Kidney epithelial cell (primary cell): Measurements from ENCODE around the gene CCDC92B. TPM values are rescaled to one million over a fixed set of nuclear protein-coding genes. Genes with fewer than 3 reads are reported as not detected.

Experiments used
- DNase-seq: peaks from one replicate; pipeline ENCODE4 v3.0.0-alpha.2; 2010; ENCODE audit warnings: low read depth
- H3K27me3 ChIP-seq: 2 replicates; pipeline ENCODE4 v1.6.0; 2011; ENCODE audit warnings: low read length; ENCODE audit not compliant: control insufficient read depth, insufficient read depth
- H3K36me3 ChIP-seq: 2 replicates; pipeline ENCODE4 v1.5.1; 2011; ENCODE audit warnings: low read length; ENCODE audit not compliant: control insufficient read depth, insufficient read depth
- H3K4me3 ChIP-seq: 2 replicates; pipeline ENCODE4 v1.5.1; 2011; ENCODE audit warnings: low read depth, mild to moderate bottlenecking, control low read depth, low read length
- total RNA-seq: library from RNA; depleted of rRNA; stranded (reverse); fragments of >200 nt; gene quantifications from 2 replicates; pipeline ENCODE4 v1.2.3, GENCODE V29; 2015
- TF ChIP-seq, protein P1 (sequence below): IDR thresholded peaks from 2 replicates; pipeline ENCODE4 v1.5.1; 2011; ENCODE audit warnings: mild to moderate bottlenecking, moderate library complexity, low read length, control low read depth, inconsistent platforms; ENCODE audit not compliant: insufficient read depth, poor library complexity, severe bottlenecking

Gene CCDC92B
- total RNA-seq, 1 donor from 2014 or later = not detected

DNA sequence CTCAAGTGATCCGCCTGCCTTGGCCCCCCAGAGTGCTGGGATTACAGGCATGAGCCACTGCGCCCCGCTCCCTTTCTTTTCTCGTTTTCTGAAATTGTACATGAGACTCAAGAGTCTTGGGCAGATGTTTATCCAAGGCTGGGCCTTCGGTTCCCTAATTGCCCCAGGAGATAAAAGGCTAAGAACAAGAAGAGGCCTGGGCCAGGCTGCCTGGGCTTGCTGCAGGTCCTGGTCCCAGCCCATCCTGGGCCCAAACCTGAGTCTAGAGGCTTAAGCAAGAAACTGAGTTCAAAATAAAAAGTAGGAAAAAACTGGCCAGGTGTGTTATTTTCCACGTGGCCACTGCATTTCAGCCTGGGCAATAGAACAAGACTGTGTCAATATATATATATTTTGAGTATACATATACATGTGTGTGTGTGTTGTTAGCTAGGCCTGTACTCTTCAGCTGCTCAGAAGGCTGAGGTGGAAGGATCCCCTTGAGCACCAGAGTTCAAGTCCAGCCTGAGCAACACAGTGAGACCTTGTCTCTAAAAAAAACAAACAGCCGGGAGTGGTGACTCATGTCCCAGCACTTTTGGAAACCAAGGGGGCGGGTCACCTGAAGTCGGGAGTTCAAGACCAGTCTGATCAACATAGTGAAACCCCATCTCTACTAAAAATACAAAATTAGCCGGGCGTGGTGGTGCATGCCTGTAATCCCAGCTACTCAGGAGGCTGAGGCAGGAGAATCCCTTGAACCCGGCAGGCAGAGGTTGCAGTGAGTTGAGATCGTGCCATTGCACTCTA lies 31.1 kb downstream of the CCDC92B start:
- H3K4me3 ChIP-seq = no peak overlapping the region
- DNase-seq = no peak
- H3K27me3 ChIP-seq = peaks cover 14% of the 10 kb centered on the region
- TF ChIP-seq, protein P1, sequence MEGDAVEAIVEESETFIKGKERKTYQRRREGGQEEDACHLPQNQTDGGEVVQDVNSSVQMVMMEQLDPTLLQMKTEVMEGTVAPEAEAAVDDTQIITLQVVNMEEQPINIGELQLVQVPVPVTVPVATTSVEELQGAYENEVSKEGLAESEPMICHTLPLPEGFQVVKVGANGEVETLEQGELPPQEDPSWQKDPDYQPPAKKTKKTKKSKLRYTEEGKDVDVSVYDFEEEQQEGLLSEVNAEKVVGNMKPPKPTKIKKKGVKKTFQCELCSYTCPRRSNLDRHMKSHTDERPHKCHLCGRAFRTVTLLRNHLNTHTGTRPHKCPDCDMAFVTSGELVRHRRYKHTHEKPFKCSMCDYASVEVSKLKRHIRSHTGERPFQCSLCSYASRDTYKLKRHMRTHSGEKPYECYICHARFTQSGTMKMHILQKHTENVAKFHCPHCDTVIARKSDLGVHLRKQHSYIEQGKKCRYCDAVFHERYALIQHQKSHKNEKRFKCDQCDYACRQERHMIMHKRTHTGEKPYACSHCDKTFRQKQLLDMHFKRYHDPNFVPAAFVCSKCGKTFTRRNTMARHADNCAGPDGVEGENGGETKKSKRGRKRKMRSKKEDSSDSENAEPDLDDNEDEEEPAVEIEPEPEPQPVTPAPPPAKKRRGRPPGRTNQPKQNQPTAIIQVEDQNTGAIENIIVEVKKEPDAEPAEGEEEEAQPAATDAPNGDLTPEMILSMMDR = no peak
- H3K36me3 ChIP-seq = no peaks in the 10 kb centered on the region

GRCh38 chr17:2716649-2717048 lies 32.8 kb downstream of the CCDC92B start:
- Histone ChIP-seq H3K36me3 (no peaks in the 10 kb centered on the region), H3K27me3 (peaks cover 2% of the 10 kb centered on the region), H3K4me3 (no peak overlapping the region)
- TF ChIP-seq, protein P1 = no peak
- DNase-seq = no peak

GRCh38 chr17:2713881-2714280 lies 35.6 kb downstream of the CCDC92B start:
- no peak for DNase-seq
- Histone ChIP-seq H3K4me3 (no peak overlapping the region), H3K27me3 (no peaks in the 10 kb centered on the region), H3K36me3 (no peaks in the 10 kb centered on the region)
- TF ChIP-seq, protein P1 = no peak

DNA sequence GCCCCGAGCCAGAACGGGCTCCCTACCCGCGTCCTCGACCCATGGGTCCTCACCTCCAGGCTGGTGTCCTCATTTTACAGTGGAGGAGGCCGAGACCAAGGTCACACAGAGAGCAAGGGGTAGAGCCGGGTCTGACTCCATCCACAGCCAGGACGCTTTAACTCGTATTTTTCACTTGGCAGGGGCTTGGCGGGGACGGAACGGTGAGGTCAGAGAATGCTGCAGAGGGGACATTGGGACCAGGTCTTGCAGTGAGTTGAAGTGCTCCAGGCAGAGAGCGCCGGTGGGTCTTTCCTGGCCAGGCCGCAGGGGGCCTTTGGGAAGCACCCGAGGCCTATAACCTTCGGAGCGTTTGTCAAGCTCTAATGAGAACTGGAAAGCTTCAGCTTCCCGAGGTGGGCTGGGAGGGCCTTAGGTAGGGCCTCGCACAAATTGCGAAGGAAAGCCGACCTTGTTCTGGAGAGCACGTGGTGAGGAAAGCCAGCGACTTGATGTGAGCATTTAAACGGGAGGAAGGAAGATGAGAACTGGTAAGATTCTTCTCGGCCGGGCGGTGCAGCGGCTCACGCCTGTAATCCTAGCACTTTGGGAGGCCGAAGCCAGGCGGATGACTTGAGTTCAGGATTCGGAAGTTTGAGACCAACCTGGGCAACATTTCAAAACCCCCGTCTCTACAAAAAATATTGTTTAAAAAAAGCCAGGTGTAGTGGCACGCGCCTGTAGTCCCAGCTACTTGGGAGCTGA lies 37.0 kb downstream of the CCDC92B start:
- TF ChIP-seq, protein P1 = no peak
- no peak for DNase-seq
- Histone ChIP-seq H3K36me3 (no peaks in the 10 kb centered on the region), H3K27me3 (no peaks in the 10 kb centered on the region), H3K4me3 (peak overlapping the region; percentile 81)

GRCh38 chr17:2711608-2712299 lies 37.7 kb downstream of the CCDC92B start, which contains the start of gene CLUH:
Gene CLUH (minus strand): TSS chr17:2711764. CDS start chr17:2711661, 103 bp downstream.
- Histone ChIP-seq H3K4me3 (peak within 1 kb of the TSS; percentile 81), H3K27me3 (no peaks in the 10 kb centered on the region), H3K36me3 (no peaks in the 10 kb centered on the region)
- peak; percentile 78 for DNase-seq
- TF ChIP-seq, protein P1 = no peak
